Inflammatory macrophage treated with lipopolysaccharide for 1 hour (primary cell): ENCODE results near the gene EHMT2.
"Not testable (repeated sequence)": the region's sequence is repeated elsewhere in the genome, so short reads cannot be mapped to it uniquely, and the experiment has no call there.

Experiments
- DNase-seq, 2 donors: peaks; one replicate each; pipeline ENCODE4 v3.0.0-alpha.2; 2020 to 2022

The EHMT2 gene

DNA sequence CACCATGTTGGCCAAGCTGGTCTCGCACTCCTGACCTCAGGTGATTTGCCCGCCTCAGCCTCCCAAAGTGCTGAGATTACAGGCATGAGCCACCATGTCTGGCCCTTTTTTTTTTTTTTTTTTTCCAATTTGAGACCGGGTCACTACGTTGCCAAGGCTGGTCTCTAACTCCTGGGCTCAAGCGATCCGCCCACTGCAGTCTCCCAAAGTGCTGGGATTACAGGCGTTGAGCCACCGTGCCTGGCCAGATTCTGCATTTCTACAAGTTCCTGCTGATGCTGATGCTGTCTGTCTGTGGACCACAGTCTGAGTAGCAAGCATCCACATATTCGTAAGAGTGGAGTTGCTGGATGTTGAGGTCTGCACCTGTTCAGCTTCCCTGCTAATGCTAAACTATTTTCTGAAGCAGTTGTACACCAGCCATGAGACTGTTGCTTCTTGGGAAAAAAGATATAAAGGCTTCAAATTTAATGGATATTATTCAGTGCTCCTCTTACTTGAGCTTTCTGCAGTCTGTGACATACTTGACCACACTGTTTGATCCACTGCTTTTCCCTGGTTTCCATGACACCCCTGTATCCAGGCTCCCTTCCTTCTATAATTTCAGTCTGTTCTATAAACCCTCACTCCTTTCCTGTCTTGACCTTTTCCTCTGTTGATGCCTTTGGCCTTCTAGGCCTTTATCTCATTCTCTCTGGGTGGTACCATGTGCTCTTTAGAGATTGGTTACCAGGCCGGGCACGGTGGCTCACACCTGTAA, 14.5 kb upstream of the EHMT2 start:
- no peak for DNase-seq

DNA sequence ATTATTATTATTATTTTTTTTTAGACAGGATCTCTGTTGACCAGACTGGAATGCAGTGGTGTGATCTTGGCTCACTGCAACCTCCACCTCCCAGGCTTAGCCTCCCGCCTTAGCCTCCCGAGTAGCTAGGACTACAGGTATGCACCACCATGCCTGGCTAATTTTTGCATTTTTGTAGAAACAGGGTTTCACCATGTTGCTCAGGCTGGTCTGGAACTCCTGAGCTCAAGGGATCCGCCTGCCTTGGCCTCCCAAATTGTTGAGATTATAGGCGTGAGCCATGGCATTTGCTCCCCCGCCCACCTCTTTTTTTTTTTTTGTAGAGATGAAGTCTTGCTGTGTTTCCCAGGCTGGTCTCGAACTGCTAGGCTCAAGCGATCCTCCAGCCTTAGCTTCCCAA, 11.8 kb upstream of the EHMT2 start:
- DNase-seq = not testable (repeated sequence)

DNA sequence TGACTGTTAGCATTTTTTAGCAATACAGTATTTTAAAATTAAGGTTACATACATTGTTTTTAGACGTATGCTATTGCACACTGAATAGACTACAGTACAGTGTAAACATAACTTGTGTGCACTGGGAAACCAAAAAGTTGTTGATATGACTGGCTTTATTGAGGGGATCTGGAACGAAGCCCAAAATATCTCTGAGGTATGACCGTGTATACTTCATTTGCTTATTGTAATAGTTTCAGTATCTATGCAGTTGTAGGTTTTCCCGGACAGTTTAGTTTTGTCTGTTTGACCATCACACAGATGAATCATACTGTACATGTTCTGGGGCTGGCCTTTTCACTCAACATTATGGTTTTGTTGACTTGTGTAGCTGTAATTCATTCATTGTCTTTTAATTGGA, 11.3 kb upstream of the EHMT2 start:
- DNase-seq = peak; percentile 64 to 68

DNA sequence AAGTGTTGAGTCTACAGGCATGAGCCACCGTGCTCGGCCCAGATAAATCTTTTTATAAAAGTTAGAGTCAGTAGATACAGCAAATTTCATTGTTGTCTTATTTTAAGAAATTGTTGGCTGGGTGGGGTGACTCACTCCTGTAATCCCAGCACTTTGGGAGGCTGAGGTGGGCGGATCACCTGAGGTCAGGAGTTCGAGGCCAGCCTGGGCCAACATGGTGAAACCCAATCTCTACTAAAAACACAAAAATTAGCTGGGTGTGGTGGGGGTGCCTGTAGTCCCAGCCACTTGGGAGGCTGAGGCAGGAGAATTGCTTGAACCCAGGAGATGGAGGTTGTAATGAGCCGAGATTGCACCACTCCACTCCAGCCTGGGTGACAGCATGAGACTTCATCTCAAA, 10.8 kb upstream of the EHMT2 start:
- not testable (repeated sequence) for DNase-seq

DNA sequence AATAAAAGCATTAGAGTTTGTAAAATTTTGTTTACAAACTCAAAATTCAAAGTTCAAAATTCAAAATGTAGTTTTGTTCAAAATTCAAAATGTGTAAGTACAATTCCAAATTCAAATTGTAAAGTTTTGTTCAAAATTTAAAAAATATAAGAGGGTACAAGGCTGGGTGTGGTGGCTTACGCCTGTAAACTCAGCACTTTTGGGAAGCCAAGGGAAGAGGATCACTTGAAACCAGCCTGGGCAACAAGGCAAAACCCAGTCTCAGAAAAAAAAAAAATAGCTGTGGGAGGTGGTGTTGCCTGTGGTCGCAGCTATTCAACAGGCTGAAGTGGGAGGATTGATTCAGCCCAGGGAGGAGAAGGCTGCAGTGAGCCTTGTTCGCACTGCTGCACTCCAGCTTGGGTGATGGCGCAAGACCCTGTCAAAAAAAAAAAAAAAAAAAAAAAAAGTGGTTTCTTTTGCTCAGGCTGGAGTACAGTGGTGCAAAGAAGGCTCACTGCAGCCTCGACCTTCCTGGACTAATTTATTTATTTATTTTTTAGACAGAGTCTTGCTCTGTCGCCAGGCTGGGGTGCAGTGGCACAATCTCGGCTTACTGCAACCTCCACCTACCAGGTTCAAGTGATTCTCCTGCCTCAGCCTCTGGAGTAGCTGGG, 9.8 kb upstream of the EHMT2 start:
- peak; percentile 84 to 94 for DNase-seq

DNA sequence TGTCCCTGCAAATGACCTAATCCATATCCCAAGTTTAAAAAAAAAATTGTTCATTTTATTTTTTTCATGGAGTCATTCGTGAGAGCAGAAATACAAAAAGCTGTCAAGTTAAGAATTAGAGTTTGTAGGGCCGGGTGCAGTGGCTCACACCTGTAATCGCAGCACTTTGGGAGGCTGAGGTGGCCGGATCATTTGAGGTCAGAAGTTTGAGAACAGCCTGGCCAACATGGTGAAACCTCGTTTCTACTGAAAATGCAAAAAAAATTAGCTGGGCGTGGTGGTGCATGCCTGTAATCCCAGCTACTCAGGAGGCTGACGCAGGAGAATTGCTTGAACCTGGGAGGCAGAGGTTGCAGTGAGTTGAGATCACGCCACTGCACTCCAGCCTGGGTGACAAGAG, 9.2 kb upstream of the EHMT2 start:
- DNase-seq = not testable (repeated sequence)

DNA sequence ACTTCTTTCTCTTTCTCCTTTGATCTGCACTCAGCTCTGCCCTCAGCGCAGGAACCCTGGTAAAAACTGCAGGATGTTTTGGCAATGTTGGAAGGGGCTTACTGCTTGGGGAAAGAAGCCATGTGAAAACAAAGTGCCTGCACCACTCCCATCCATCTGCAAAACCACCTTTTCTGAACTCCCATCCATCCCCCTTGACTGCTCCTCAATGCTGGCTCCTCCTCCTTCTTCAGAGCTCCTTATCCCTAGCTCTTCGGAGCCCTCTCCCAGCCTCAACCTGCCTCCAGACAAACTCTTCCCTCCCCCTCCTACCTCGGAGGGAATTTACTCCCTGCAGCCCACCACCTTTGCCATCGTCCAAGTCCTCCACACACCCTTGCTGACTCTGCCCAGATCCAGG, 8.6 kb upstream of the EHMT2 start:
- no peak for DNase-seq

DNA sequence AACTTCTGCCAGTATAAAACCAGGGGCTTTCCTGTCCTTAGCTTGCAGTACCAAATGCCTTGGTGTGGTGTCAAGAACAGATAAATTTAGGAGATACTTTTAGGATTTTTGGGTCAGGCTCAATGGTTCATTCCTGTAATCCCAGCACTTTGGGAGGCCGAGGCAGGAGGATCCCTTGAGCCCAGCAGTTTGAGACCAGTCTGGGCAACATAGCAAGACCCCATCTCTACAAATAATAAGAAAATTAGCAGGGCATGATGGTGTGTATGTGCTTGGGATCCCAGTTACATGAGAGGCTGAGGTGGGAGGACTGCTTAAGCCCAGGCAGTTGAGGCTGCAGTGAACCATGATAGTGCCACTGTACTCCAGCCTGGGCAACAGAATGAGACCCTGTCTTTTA, 7.5 kb upstream of the EHMT2 start:
- no peak for DNase-seq

DNA sequence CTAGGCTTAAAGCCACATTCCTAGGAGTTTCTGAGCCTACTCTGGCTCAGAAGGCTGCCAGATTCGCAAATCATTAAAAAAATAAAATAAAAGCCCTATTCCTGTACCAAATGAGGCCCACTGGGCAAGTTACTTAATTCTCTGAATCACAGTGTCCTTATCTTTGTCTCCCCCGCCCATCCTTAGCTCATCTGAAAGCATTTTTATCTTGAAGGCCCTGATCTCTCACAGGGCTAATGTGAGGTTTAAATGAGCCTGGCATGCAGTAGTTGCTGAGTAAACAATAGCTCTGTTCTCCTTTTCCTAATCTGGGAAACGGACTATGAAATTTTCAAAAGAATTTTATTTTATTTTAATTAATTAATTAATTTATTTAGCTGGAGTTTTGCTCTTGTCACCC, 6.5 kb upstream of the EHMT2 start:
- no peak for DNase-seq

DNA sequence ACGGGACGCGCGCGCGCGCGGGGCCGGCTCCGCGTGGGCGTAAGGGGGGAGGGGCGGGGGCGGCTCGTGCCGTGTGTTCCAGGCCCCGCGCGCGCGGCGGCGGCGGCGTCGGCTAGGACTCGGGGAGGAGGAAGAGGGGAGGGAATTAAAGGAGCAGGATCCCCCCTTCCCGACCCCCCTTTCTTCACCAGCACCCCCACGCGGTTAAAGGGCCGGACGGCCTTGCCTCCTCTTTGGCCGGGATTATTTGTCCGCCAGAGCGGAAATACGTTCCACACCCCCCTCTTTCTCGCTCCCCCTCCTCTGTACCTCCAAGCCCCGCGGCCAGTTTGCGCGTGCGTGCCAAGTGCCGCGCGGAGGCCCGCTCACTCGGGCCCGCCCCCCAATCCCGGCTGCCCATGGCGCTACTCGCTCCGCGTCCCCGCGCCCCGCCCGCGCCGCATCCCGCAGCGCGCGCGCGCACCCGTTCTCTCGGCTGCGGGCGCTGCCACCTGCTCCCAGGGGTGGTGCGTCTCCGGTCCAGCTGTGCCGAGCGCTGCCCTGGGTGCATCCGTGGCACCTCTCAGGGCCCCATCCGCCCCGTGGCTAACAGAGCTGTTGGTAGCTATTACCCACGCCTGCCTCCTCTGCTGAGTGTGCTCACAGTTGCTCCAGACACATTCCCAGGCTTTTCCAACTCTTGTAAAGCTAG, 4.6 kb upstream of the EHMT2 start, which contains the start of gene ZBTB12:
ZBTB12 (minus strand) TSS at position 134 of the 691 bp plus-strand sequence. CDS start 781 bp downstream, outside the sequence.
- DNase-seq = peak; percentile 48 to 68

DNA sequence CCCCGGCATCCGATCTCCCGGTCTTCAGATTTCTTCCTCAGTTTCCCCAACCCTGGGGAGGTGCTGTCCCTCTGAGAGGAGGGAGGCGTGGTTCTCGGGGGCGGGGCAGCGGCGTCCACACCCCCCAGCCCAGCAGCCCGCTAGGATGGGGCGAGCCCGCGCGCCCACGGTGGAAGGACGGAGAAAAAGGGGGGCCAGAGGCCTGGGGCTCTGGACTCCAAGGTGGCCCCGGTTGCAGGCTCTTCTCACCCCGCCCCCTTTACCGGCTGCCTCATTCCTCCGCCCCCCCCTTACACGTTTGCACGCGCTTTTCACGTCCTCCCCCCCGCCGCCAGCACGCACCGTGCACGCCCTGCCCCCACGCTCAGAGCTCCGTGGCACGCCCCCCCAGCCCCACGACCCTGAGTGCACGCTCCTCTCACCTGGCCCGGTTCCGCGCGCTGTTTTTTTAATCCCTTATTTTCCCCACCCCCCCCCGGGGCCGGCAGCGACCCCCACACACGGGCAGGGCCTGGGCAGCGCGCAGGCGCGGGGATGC, 4.0 kb upstream of the EHMT2 start:
- no peak for DNase-seq

DNA sequence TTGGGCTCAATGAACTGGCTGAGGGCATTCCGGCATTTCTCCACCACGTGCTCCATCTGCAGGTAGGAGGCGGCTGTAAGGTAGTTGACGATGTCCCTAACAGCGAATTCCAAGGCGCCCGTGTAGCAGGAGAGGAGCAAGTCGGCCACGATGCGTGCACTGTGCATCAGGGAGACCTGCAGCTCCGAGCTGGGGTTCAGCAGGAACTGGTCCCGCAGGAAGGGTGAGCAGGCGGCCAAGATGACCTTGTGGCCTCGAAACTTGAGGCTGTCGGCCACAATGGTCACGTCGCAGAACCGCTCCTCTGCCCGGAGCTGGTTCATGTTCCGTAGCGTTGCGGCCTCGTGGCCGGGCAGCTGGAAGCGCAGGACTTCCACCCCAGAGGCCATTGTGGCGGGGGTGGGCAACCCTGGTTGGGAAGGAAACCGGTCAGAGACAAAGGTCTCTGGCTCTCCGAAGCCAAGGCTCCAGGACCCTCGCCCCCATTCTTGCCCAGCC, 3.5 kb upstream of the EHMT2 start:
- no peak for DNase-seq

DNA sequence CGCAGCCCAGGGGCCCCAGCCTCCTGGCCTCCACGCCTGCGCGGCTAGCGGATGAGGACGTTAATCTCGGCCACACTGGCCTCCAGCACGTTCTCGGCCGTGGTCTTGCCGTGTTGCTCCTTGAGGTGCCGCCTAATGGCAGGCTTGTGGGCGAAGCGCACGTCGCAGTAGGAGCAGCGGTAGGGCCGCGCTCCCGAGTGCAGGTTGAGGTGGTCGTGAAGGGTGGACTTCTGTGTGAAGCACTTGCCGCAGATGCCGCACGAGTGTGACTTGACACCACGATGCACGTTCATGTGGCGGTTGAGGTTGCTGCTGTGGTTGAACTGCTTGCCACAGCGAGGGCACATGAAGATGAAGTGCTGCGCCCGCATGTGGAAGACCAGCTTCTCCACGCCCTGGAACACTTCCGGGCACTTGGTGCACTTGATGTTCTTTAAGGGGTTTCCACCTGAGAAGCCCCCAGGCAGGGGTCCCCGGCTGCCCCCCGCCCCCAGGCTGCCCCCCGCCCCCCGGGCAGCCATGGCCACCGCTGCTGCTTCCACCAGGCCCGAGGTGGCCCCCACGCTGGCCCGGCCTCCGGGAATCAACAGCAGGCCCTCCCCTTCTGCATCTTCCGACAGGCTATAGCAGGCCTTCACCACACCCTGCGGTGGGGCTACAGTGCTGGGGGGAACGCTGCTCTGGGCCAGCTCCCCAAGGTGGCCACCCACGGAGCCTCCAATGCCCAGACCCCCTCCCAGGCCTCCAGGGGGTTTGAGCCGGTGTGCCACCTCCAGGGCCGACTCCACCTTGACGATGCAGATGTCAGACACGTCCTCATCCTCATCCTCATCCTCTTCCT, 2.6 kb upstream of the EHMT2 start:
- no peak for DNase-seq

DNA sequence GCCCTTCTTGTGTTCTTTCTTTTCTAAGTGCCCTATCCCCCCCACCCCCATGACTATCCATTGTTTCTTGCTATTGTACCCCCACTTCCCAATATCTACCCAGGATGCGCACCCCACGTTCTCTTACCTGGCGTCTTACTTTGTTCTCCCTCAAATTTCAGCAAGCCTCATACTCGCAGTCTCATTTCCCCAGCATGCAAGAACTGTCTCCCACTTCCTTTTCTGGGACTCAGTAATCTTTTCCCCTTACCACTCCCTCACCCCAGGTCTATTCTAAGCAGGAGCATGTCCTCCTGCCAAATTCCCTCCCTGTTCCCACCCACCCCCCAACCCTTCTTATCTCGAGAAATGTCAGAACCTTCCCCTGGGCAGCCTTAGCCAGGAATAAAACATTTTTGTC, 1.7 kb upstream of the EHMT2 start:
- no peak for DNase-seq

DNA sequence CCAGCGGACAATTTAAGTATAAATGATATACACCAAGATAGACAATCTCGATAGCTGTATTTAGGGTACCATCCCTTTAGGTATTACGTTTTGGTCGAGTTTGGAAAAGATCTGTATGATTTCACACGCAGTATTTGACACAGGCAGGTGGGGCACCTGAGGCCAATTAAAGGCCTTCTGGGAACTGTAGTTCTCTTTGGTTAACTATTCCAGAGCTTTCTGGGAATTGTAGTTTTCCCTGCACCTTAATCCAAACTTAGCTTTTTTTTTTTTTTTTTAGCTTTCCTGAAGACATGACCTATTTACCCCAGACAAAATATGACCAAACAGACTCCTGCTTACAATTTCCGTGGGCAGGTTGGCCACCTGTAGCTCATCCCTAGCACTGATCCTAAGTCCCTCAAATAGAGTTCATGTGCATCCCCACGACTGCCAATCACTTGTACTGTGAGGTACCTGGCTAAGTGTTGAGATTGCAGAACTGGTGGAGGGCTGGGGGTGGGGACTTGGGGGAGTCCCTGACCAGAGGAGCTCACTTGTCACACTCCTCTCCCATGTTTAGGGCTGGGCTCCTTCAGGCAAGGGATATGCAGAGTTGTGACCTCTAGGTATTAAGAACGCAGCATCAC, 999 bp upstream of the EHMT2 start:
- DNase-seq = no peak

DNA sequence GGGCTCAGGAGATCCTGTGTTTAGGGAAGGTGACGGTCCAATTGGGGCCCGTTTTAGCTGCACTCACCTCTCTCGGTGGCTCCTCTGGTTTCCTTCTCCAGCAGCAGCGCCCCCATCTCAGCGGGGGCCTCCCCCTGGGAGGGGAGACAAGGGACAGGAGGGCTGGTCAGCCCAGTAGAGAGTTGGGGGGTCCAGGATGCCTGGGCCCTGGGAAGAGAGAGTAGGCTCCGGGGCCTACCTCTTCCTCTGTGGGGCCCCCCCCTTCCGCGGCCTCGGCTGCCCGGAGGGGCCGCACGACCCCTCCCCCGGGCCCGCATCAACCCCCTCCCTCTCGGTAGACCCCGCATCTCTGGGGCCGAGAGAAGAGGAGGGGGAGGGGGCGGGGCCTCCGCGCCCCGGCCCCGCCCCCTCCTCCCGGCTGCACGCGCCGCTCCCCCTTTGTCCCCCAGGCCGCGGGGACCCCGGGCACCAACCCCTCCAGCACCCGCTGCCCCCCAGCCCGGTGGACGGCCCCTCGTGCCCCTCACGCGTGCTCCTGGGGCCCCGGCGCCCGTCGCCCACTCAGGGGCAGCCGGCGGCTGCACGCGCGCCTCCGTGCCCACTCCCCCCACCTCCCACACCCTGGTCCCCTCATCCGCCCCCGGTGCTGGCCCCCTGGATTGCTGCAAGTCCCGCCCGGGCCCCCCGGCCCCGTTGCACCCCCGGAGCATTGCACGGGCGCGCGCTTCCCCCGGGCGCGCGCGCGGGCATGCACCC, 464 bp downstream of the EHMT2 start:
- no peak for DNase-seq

DNA sequence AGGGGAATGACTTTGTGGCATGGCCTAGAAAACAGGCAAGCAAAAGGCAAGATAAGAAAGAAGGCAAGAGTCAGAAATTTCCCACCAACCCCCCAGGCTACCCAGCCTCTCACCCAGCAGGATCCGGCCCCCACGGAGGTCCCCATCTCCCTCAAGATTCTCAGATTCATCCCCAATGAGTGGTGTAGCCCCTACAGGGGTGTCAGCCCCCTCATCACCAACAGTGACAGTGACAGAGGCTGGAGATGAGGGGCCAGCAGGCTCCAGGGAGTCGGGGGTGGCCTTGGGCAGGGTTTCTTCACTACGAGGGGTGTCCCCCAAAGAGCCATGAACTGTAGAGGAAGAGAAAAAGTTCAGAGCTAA, 1.0 kb downstream of the EHMT2 start:
- DNase-seq = no peak

DNA sequence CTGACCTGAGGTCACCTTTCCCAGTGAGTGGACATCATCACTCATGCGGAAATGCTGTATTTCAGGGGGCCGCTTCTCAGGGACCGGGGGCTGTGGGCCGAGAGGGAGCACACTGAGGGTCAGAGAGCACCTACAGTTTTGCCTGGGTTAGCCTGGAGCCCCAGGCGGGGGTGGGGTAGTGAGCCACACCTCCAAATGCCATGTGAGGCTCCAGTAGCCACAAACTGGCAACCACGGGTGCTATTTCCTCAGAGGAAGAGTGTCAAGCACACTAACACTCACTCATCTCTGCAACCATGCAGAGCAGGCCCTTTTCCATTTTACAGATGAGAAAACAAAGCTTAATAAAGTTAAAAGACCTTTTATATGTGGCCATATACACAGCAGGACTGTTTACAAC, 4.7 kb downstream of the EHMT2 start:
- DNase-seq = no peak

DNA sequence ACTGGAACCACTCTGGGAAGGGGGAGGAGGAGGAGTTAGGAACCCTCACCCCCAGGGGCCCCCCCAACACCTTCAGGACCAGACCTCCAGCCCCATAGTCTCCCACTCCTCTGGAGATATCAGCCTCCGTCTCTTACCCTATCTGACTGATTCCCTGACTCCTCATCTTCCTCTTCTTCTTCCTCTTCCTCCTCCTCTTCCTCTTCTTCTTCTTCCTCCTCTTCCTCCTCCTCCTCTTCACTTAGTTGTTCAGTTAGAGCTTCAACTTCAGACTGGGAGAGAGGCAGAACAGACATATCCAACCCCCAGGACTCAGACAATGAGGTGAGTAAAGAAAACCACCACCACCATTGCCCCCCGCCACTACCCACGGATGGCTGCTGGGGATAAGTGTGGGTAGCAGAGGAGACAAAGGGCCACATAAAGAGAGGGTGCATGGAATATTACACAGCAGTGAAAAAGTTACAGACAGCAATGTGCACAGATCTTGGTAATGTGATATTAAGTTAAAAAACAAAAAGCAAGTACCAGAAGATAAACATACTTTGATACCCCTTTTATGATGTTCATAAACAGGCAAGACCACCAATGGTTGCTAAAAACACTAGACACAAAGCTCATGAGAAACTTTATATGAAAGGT, 8.0 kb downstream of the EHMT2 start:
- no peak for DNase-seq
